IMR-90 (cell line): ENCODE results near the gene FSTL5. TPM values are rescaled to one million over a fixed set of nuclear protein-coding genes. Genes with fewer than 3 reads are reported as not detected.

Experiments
- ATAC-seq: fragments of 200-7000 bp; cut with Tn5 transposase; 2 replicates; pipeline ENCODE4 v1.9.1; 2020; ENCODE audit warnings: low read depth, mild to moderate bottlenecking, moderate library complexity
- BruUV-seq: library from RNA; stranded (reverse); fragments of 400-500 nt; replicated peaks from 2 replicates; lab custom pipeline; 2021; lab: Mats Ljungman, UMichigan
- CTCF ChIA-PET: fragments of 300-600 bp; formaldehyde crosslinking; extraction: SDS; loops from one replicate; lab custom pipeline; 2021; ENCODE audit warnings: antibody characterized with exemption; lab: Yijun Ruan, JAX
- POLR2A ChIA-PET: fragments of 300-600 bp; sonication (Branson Sonifier 250); formaldehyde crosslinking; loops from one replicate; lab custom pipeline; 2022; ENCODE audit warnings: antibody characterized with exemption; ENCODE audit not compliant: unreplicated experiment; lab: Charles Lee
- DNase-seq: peaks from one replicate; pipeline ENCODE4 v3.0.0; 2013
- H2AFZ ChIP-seq: replicated peaks from 2 replicates; pipeline ENCODE3; 2013; ENCODE audit warnings: low read length, mild to moderate bottlenecking; ENCODE audit not compliant: poor library complexity
- H2AK5ac ChIP-seq: 2 replicates; pipeline ENCODE4 v1.6.1; 2013; ENCODE audit warnings: low read depth, low read length, inconsistent platforms
- H2AK9ac ChIP-seq: replicated peaks from 2 replicates; pipeline ENCODE3; 2013; ENCODE audit warnings: mild to moderate bottlenecking, low read depth, low read length, moderate library complexity; ENCODE audit not compliant: poor library complexity
- H2BK120ac ChIP-seq: 2 replicates; pipeline ENCODE4 v1.6.1; 2013; ENCODE audit warnings: low read depth, low read length, inconsistent platforms
- H2BK15ac ChIP-seq: 3 replicates; pipeline ENCODE4 v1.6.1; 2013; ENCODE audit warnings: low read depth, low read length, inconsistent platforms
- H2BK20ac ChIP-seq: 2 replicates; pipeline ENCODE4 v1.6.1; 2013; ENCODE audit warnings: low read depth, mild to moderate bottlenecking, inconsistent platforms, low read length, moderate library complexity
- H2BK5ac ChIP-seq: 2 replicates; pipeline ENCODE4 v1.6.1; 2013; ENCODE audit warnings: mild to moderate bottlenecking, low read depth, low read length, inconsistent platforms; ENCODE audit not compliant: poor library complexity, severe bottlenecking
- H3K14ac ChIP-seq: replicated peaks from 2 replicates; pipeline ENCODE4 v1.6.1; 2013; ENCODE audit warnings: low read depth, low read length, inconsistent platforms
- H3K18ac ChIP-seq: 2 replicates; pipeline ENCODE4 v1.6.1; 2013; ENCODE audit warnings: low read depth, low read length, control low read depth
- H3K23ac ChIP-seq: 2 replicates; pipeline ENCODE4 v1.6.1; 2013; ENCODE audit warnings: low read depth, low read length, inconsistent platforms
- H3K27ac ChIP-seq: 2 replicates; pipeline ENCODE4 v1.5.1; 2013; ENCODE audit warnings: mild to moderate bottlenecking, control low read depth, low read length; ENCODE audit not compliant: insufficient read depth
- H3K27me3 ChIP-seq: 2 replicates; pipeline ENCODE4 v1.6.1; 2013; ENCODE audit warnings: low read length; ENCODE audit not compliant: control insufficient read depth, insufficient read depth
- H3K36me3 ChIP-seq: 2 replicates; pipeline ENCODE4 v1.6.1; 2013; ENCODE audit warnings: low read length, mixed read lengths; ENCODE audit not compliant: control insufficient read depth, insufficient read depth
- H3K4ac ChIP-seq: 2 replicates; pipeline ENCODE4 v1.6.1; 2013; ENCODE audit warnings: low read depth, low read length, inconsistent platforms
- H3K4me1 ChIP-seq: 2 replicates; pipeline ENCODE4 v1.6.1; 2013; ENCODE audit warnings: low read length, mixed read lengths; ENCODE audit not compliant: control insufficient read depth, insufficient read depth
- H3K4me2 ChIP-seq: 2 replicates; pipeline ENCODE4 v1.6.1; 2013; ENCODE audit warnings: low read depth, mild to moderate bottlenecking, control low read depth, low read length, moderate library complexity
- H3K4me3 ChIP-seq: 2 replicates; pipeline ENCODE4 v1.5.1; 2013; ENCODE audit warnings: low read depth, mild to moderate bottlenecking, control low read depth, low read length, moderate library complexity; ENCODE audit not compliant: insufficient read depth
- H3K56ac ChIP-seq: 2 replicates; pipeline ENCODE4 v1.6.1; 2013; ENCODE audit warnings: low read length, inconsistent platforms; ENCODE audit not compliant: insufficient read depth; ENCODE audit errors: extremely low read depth
- H3K79me1 ChIP-seq, 2 experiments: 2 replicates each; pipeline ENCODE4 v1.6.1; 2013; ENCODE audit warnings: low read length in 2 of 2, inconsistent platforms in 1 of 2, low read depth in 1 of 2
- H3K9ac ChIP-seq: 2 replicates; pipeline ENCODE4 v1.6.1; 2013; ENCODE audit warnings: low read depth, low read length, control low read depth
- H3K9me1 ChIP-seq: 2 replicates; pipeline ENCODE4 v1.6.1; 2013; ENCODE audit warnings: low read length, inconsistent platforms; ENCODE audit not compliant: insufficient read depth
- H3K9me3 ChIP-seq: 2 replicates; pipeline ENCODE4 v1.6.1; 2013; ENCODE audit warnings: low read length; ENCODE audit not compliant: control insufficient read depth, insufficient read depth
- H4K20me1 ChIP-seq: 2 replicates; pipeline ENCODE4 v1.6.1; 2013; ENCODE audit warnings: low read length, inconsistent platforms; ENCODE audit not compliant: insufficient read depth
- H4K5ac ChIP-seq: 2 replicates; pipeline ENCODE4 v1.6.1; 2013; ENCODE audit warnings: mild to moderate bottlenecking, low read depth, low read length, control low read depth
- H4K8ac ChIP-seq, 2 experiments: 2 replicates each; pipeline ENCODE4 v1.6.1; 2013; ENCODE audit warnings: low read depth in 2 of 2, low read length in 2 of 2, control low read depth in 1 of 2, inconsistent platforms in 1 of 2
- H4K91ac ChIP-seq: 2 replicates; pipeline ENCODE4 v1.6.1; 2013; ENCODE audit warnings: low read depth, low read length, inconsistent platforms; ENCODE audit not compliant: insufficient read depth
- CEBPB ChIP-seq: IDR thresholded peaks from 2 replicates; pipeline ENCODE4 v1.6.1; 2012; ENCODE audit warnings: low read depth, low read length, improper control_type of control experiment
- CHD1 ChIP-seq: IDR thresholded peaks from 2 replicates; pipeline ENCODE4 v1.6.1; 2012; ENCODE audit warnings: low read depth, low read length, improper control_type of control experiment
- CTCF ChIP-seq: conservative IDR thresholded peaks from 2 replicates; pipeline ENCODE4 v1.5.1; 2012; ENCODE audit warnings: mild to moderate bottlenecking, low read depth, low read length, improper control_type of control experiment
- ELK1 ChIP-seq: fragments of 150-350 bp; IDR thresholded peaks from 2 replicates; pipeline ENCODE4 v1.6.1; 2016; ENCODE audit warnings: low read depth, mild to moderate bottlenecking, low read length, moderate library complexity, borderline replicate concordance
- MAFK ChIP-seq: IDR thresholded peaks from 2 replicates; pipeline ENCODE4 v1.6.1; 2012; ENCODE audit warnings: low read depth, low read length, improper control_type of control experiment
- MAZ ChIP-seq: IDR thresholded peaks from 2 replicates; pipeline ENCODE4 v1.6.1; 2012; ENCODE audit warnings: low read depth, mild to moderate bottlenecking, low read length, improper control_type of control experiment, moderate library complexity, borderline replicate concordance
- RCOR1 ChIP-seq: IDR thresholded peaks from 2 replicates; pipeline ENCODE4 v1.6.1; 2012; ENCODE audit warnings: mild to moderate bottlenecking, low read length, improper control_type of control experiment; ENCODE audit not compliant: insufficient replicate concordance
- WGBS, 2 experiments: methylation state at CpG; one replicate each; pipeline versions ENCODE4 v1.1.5 to v1.1.7; 2013; ENCODE audit warnings: missing lambda C conversion rate in 2 of 2; ENCODE audit not compliant: insufficient read length in 1 of 2; ENCODE audit errors: extremely low coverage in 2 of 2; 5-methylcytosine and 5-hydroxymethylcytosine counted together
- dilution Hi-C: fragments of 300-500 bp; cut with HindIII; formaldehyde crosslinking; loops from one replicate; pipeline ENCODE4 v1.14.3; 2018; ENCODE audit warnings: low sequenced_read_pairs; ENCODE audit not compliant: unreplicated experiment
- in situ Hi-C: fragments of 300-500 bp; cut with MboI; formaldehyde crosslinking; loops from 3 replicates; pipeline ENCODE4 v1.14.3; 2019; ENCODE audit warnings: low sequenced_read_pairs, inconsistent platforms, mixed read lengths
- intact Hi-C: fragments of 100-400 bp; cut with micrococcal nuclease; formaldehyde crosslinking; loops from 2 replicates; pipeline ENCODE4 v1.10.0; 2022
- polyA plus RNA-seq, 3 experiments: library from polyadenylated mRNA; depleted of rRNA; stranded (reverse); fragments of >200 nt; gene quantifications; 2 replicates each; pipeline ENCODE4 v1.2.3, GENCODE V29; 2012; ENCODE audit warnings: low replicate concordance in 1 of 3
- total RNA-seq: library from RNA; depleted of rRNA; stranded (reverse); fragments of >200 nt; gene quantifications from 2 replicates; pipeline ENCODE4 v1.2.3, GENCODE V29; 2012
- TF ChIP-seq, protein P1 (sequence below): fragments of 150-350 bp; IDR thresholded peaks from 2 replicates; pipeline ENCODE4 v1.6.1; 2017; ENCODE audit warnings: mild to moderate bottlenecking, antibody characterized with exemption, low read length, low read depth

The FSTL5 gene
- total and polyA plus RNA-seq, 2 of the 4 experiments (the other 2 are of a cell fraction): under 0.01 TPM; not detected in 1

DNA sequence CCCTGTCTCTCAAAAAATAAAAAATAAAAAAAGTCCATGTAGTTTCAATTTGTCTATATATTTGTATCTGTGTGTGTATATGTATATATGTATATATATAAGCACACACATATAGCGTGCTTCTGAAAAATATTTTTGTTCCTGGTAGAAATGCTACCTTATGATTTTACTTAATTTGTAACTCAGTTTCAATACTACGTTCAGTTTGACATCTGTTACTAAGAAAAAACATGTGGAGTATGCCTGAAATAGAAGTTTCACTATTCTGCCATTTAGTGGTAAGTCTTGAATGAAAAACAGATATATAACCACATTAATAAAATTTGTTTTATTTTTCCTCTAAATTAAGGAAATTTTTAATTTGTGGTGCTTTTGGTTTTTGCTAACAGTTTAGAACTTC lies 14.2 kb downstream of the FSTL5 start:
- no peak overlapping the region for H3K18ac ChIP-seq
- ATAC-seq: no peak

More for the DNA sequence above, 14.2 kb downstream of the FSTL5 start:
- Histone ChIP-seq H2BK15ac (no peak overlapping the region), H4K20me1 (no peaks in the 10 kb centered on the region), H3K27ac (no peak overlapping the region), H3K56ac (no peak overlapping the region), H3K4me3 (no peak overlapping the region), H4K8ac (no peak overlapping the region), H4K5ac (no peak overlapping the region), H3K79me1 (no peaks in the 10 kb centered on the region), H3K4ac (no peak overlapping the region), H4K91ac (no peak overlapping the region), H3K9me3 (no peaks in the 10 kb centered on the region; the same call in 1 of the 2 replicates), H2BK5ac (no peak overlapping the region), H2AK9ac (no peak overlapping the region), H3K36me3 (no peaks in the 10 kb centered on the region), H2BK20ac (no peak overlapping the region), H2AK5ac (no peak overlapping the region), H3K9me1 (no peaks in the 10 kb centered on the region), H3K9ac (no peak overlapping the region), H3K4me1 (no peaks in the 10 kb centered on the region), H2BK120ac (no peak overlapping the region), H3K14ac (no peak overlapping the region), H3K23ac (no peak overlapping the region), H3K4me2 (no peak overlapping the region), H3K27me3 (no peaks in the 10 kb centered on the region), H2AFZ (no peak overlapping the region)
- intact Hi-C loops (no loop called here), in situ Hi-C loops (no loop called here), dilution Hi-C loops (no loop called here)
- TF ChIP-seq, protein P1, sequence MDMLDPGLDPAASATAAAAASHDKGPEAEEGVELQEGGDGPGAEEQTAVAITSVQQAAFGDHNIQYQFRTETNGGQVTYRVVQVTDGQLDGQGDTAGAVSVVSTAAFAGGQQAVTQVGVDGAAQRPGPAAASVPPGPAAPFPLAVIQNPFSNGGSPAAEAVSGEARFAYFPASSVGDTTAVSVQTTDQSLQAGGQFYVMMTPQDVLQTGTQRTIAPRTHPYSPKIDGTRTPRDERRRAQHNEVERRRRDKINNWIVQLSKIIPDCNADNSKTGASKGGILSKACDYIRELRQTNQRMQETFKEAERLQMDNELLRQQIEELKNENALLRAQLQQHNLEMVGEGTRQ: no peak
- TF ChIP-seq ELK1 (no peak), CEBPB (no peak), MAFK (no peak), MAZ (no peak), CHD1 (no peak), CTCF (no peak), RCOR1 (no peak)
- no peak for DNase-seq
- CTCF ChIA-PET: no interaction called here
- no CpG with 5 or more reads among the region's 2 CpGs for WGBS, 2 experiments
- POLR2A ChIA-PET: no interaction called here
- BruUV-seq: no TSS peak
